Stomach (tissue), 4 donors: ENCODE data around the gene ZBTB17.

Experiments used
- CTCF ChIP-seq, 7 experiments: fragments of 450-650 bp in 4 of 7; fragments of 200-600 bp in 3 of 7; sonication (generic) in 3 of 7; IDR thresholded peaks; one replicate each; pipeline ENCODE4 v1.5.1; 2016 to 2019; ENCODE audit warnings: antibody characterized with exemption in 7 of 7, control low read depth in 2 of 7, mild to moderate bottlenecking in 1 of 7
- POLR2A ChIP-seq, 4 donors: fragments of 450-650 bp; IDR thresholded peaks; one replicate each; pipeline ENCODE4 v1.6.1; 2016; ENCODE audit warnings: antibody characterized with exemption in 4 of 4, control low read depth in 2 of 4, mild to moderate bottlenecking in 1 of 4, moderate library complexity in 1 of 4

- TF ChIP-seq CTCF (IDR thresholded peaks at IDR 0.05) (no peak), POLR2A (IDR thresholded peaks at IDR 0.05) (no peak)
Measured at GRCh38 chr1:16017461-16018303, 41.8 kb upstream of the ZBTB17 start, which contains the start of gene HSPB7.
